Naive thymus-derived CD8-positive, alpha-beta T cell (primary cell): ENCODE data around the gene SPRY4. TPM values are rescaled to one million over a fixed set of nuclear protein-coding genes. Genes with fewer than 3 reads are reported as not detected.
"Not testable (repeated sequence)": the region's sequence is repeated elsewhere in the genome, so short reads cannot be mapped to it uniquely, and the experiment has no call there.

Experiments
- ATAC-seq, 2 donors: fragments of 150-1000 bp; cut with Tn5 transposase in 1 of 2; sonication (Bioruptor Pico), chemical (Tn5 transposase) in 1 of 2; 1 replicate in 1 of 2; 2 replicates in 1 of 2; pipeline ENCODE4 v1.10.0; 2021; ENCODE audit warnings: mild to moderate bottlenecking in 2 of 2, moderate library complexity in 2 of 2
- POLR2A ChIA-PET: fragments of 350-600 bp; sonication (Branson Sonifier 250); formaldehyde crosslinking; loops from one replicate; lab custom pipeline; 2021; ENCODE audit warnings: antibody characterized with exemption; lab: Charles Lee
- DNase-seq, 10 donors: peaks; one replicate each; pipeline versions ENCODE4 v3.0.0 to v3.0.0-alpha.2; 2020 to 2022
- H3K27ac Mint-ChIP-seq, 10 donors: one replicate each; pipeline ENCODE4 v1.8.0; 2020 to 2022; ENCODE audit warnings: mild to moderate bottlenecking in 10 of 10, mixed read lengths in 10 of 10, moderate library complexity in 4 of 10, inconsistent platforms in 1 of 10
- H3K27me3 Mint-ChIP-seq, 5 donors: one replicate each; pipeline ENCODE4 v1.8.0; 2021 to 2022; ENCODE audit warnings: mixed read lengths in 5 of 5
- H3K36me3 Mint-ChIP-seq, 3 donors: one replicate each; pipeline ENCODE4 v1.8.0; 2020 to 2022; ENCODE audit warnings: mixed read lengths in 3 of 3, mild to moderate bottlenecking in 2 of 3, inconsistent platforms in 1 of 3
- H3K4me1 Mint-ChIP-seq, 4 donors: one replicate each; pipeline ENCODE4 v1.8.0; 2021 to 2022; ENCODE audit warnings: mixed read lengths in 4 of 4
- H3K4me3 Mint-ChIP-seq, 10 donors: one replicate each; pipeline ENCODE4 v1.8.0; 2020 to 2022; ENCODE audit warnings: mild to moderate bottlenecking in 10 of 10, mixed read lengths in 10 of 10, moderate library complexity in 6 of 10, inconsistent platforms in 1 of 10
- H3K9me3 Mint-ChIP-seq, 9 donors: one replicate each; pipeline ENCODE4 v1.8.0; 2020 to 2022; ENCODE audit warnings: mixed read lengths in 9 of 9, mild to moderate bottlenecking in 3 of 9, inconsistent platforms in 1 of 9, moderate library complexity in 1 of 9
- polyA plus RNA-seq, 3 donors: library from polyadenylated mRNA; unstranded; fragments of 300-500 nt; fragmentation: Illumina TruSeq; gene quantifications; one replicate each; pipeline ENCODE4 v1.2.3, GENCODE V29; 2021
- total RNA-seq, 8 experiments: library from RNA in 2 of 8; stranded (reverse) in 2 of 8; gene quantifications; one replicate each; pipeline ENCODE4 v1.2.3 and lab custom pipeline; 2021 to 2026

Gene SPRY4
- total and polyA plus RNA-seq, 5 experiments from 2014 or later, result not detected

- Mint-ChIP-seq H3K27ac (peak overlapping the region; percentile 57 to 89 (median 79)), H3K9me3 (no peaks in the 10 kb centered on the region), H3K4me3 (peak overlapping the region; percentile 75 to 90 (median 87)), H3K27me3 (peaks cover 0 to 2% (median 0%) of the 10 kb centered on the region in 5 donors), H3K36me3 (no peaks in the 10 kb centered on the region), H3K4me1 (peaks cover 15 to 51% (median 47%) of the 10 kb centered on the region in 4 donors)
- DNase-seq (peak; percentile 75 to 91 (median 84)), ATAC-seq (peak; percentile 84 to 88)
- POLR2A ChIA-PET, result interaction anchor here (0.6 to 3.3 kb wide), 8 partner anchors 11 to 76 kb away, joined by 3 to 19 read pairs (median 5); partner anchors contain the start of gene SPRY4
Measured at GRCh38 chr5:142356716-142357468, 32.1 kb upstream of the SPRY4 start.

DNA sequence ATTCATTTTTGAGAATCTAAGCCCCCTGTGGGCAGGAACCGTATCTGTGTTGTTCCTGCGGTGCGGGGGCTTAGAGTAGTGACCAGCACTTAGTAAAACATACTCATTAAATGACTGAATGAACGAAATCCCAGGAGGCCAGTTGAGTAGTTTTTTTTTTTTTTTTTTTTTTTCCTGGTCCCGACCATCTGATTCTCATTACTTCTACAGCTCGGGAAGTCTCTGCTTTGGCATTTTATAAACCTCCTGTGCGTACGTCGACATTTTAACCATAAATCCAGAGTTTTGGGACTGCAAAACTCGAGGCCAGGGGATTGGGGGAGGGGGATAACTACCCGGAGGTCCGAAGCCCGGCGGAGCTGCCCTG is 31.5 kb upstream of the SPRY4 start:
- peaks cover 0 to 2% (median 0%) of the 10 kb centered on the region in 5 donors for H3K27me3 Mint-ChIP-seq
- H3K27ac Mint-ChIP-seq, result peak overlapping the region; percentile 50 to 89 (median 79)
- no peaks in the 10 kb centered on the region for H3K9me3 Mint-ChIP-seq
- H3K36me3 Mint-ChIP-seq, result no peaks in the 10 kb centered on the region
- POLR2A ChIA-PET, result interaction anchor here (0.6 to 3.3 kb wide), 5 partner anchors 11 to 34 kb away, joined by 3 to 19 read pairs (median 5); partner anchors contain the start of gene SPRY4
- H3K4me3 Mint-ChIP-seq, result peak overlapping the region; percentile 49 to 89 (median 86)
- DNase-seq (no peak), ATAC-seq (no peak)
- peaks cover 15 to 51% (median 47%) of the 10 kb centered on the region in 4 donors for H3K4me1 Mint-ChIP-seq

DNA sequence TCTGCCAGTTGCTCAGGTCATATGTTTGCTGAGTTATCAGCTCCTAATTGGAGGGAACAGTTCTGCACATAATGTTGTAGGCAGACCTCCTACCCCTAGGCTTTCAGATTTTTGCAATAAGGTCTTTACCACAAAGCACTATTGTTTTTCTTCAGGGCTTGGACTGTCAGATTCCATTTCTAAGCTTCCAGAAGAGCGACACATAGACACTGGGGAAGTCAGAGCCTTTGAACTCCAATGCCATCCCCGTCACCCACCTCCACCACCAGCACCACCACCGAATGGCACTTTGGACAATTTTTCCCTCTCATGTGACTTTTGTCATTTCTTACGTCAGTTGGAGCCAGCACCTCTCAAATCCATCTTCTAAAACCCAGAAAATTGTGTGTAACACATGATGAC is 28.3 kb upstream of the SPRY4 start:
- ATAC-seq, result no peak
- H3K27ac Mint-ChIP-seq, result no peak overlapping the region
- no peaks in the 10 kb centered on the region for H3K27me3 Mint-ChIP-seq
- DNase-seq, result no peak
- H3K4me3 Mint-ChIP-seq, result no peak overlapping the region
- no peaks in the 10 kb centered on the region for H3K36me3 Mint-ChIP-seq
- peaks cover 6 to 25% (median 23%) of the 10 kb centered on the region in 4 donors for H3K4me1 Mint-ChIP-seq
- no peaks in the 10 kb centered on the region for H3K9me3 Mint-ChIP-seq
- POLR2A ChIA-PET, result interaction anchor here (1.1 to 1.3 kb wide), 2 partner anchors 8 to 328 kb away, joined by 3 read pairs; no protein-coding TSS in a partner anchor

- peaks cover 0 to 2% (median 0%) of the 10 kb centered on the region in 5 donors for H3K27me3 Mint-ChIP-seq
- H3K4me1 Mint-ChIP-seq, result peaks cover 2 to 8% (median 4%) of the 10 kb centered on the region in 4 donors
- H3K9me3 Mint-ChIP-seq, result peaks cover 0 to 23% (median 0%) of the 10 kb centered on the region in 9 donors
- POLR2A ChIA-PET, result no interaction called here
- DNase-seq, result no peak
- ATAC-seq, result no peak
- H3K36me3 Mint-ChIP-seq, result peaks cover 0 to 14% (median 12%) of the 10 kb centered on the region in 3 donors
- no peak overlapping the region for H3K4me3 Mint-ChIP-seq
- no peak overlapping the region for H3K27ac Mint-ChIP-seq
Measured at GRCh38 chr5:142350021-142350420, 25.2 kb upstream of the SPRY4 start.

DNA sequence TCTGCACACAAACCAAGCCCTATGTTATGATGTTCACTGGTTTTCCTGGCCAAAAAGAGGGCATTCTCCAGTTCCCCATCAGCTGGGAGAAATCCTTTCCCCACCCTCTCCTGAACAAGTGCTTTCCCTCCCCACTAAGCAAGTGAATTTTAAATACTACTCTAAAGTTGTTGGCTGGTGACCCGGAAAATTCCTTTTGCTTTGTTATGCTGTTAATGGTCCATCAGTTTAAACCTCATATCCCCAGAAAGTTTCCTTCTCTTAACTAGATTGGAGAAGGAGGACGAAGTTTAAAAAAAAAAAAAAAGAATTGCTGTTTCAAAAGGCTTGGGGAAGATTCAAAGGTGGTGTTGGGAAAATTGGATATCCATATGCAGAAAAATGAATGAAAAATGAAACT is 21.9 kb upstream of the SPRY4 start:
- Mint-ChIP-seq H3K9me3 (peaks cover 0 to 48% (median 19%) of the 10 kb centered on the region in 9 donors), H3K4me1 (no peaks in the 10 kb centered on the region), H3K36me3 (peaks cover 0 to 31% (median 23%) of the 10 kb centered on the region in 3 donors), H3K27ac (peak overlapping the region in 1 of 10 donors; percentile 53), H3K4me3 (no peak overlapping the region), H3K27me3 (peaks cover 0 to 8% (median 3%) of the 10 kb centered on the region in 5 donors)
- POLR2A ChIA-PET, result no interaction called here
- ATAC-seq (no peak), DNase-seq (no peak)

GRCh38 chr5:142344915-142345314 is 20.1 kb upstream of the SPRY4 start:
- DNase-seq, H3K27ac Mint-ChIP-seq, H3K4me1 Mint-ChIP-seq, ATAC-seq, H3K4me3 Mint-ChIP-seq: not testable (repeated sequence)
- H3K36me3 Mint-ChIP-seq, result peaks cover 0 to 35% (median 23%) of the 10 kb centered on the region in 3 donors
- H3K9me3 Mint-ChIP-seq, result peaks cover 0 to 48% (median 19%) of the 10 kb centered on the region in 9 donors
- POLR2A ChIA-PET, result interaction anchor here (0.6 to 1.2 kb wide), 2 partner anchors 9 to 12 kb away, joined by 3 to 5 read pairs; no protein-coding TSS in a partner anchor
- H3K27me3 Mint-ChIP-seq, result peaks cover 2 to 21% (median 7%) of the 10 kb centered on the region in 5 donors

DNA sequence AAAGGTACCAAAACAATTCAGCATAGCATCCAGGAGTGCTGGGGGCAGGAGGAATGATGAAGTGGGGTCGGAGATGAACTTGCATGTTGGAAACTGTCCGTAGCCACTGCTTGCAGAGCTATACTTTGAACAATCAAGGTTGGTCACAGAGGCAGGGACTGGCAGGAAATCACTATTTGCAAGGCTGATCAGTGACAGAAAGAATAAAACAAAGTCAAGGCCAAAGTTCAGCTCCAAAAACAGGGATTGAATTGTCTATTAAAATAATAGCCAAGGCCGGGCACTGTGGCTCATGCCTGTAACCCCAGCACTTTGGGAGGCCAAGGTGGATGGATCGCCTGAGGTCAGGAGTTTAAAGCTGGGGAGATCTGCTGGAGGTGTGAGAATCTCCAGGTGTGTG is 18.7 kb upstream of the SPRY4 start:
- no peak overlapping the region for H3K4me3 Mint-ChIP-seq
- peaks cover 0 to 35% (median 23%) of the 10 kb centered on the region in 3 donors for H3K36me3 Mint-ChIP-seq
- POLR2A ChIA-PET, result no interaction called here
- H3K27me3 Mint-ChIP-seq, result peaks cover 2 to 21% (median 8%) of the 10 kb centered on the region in 5 donors
- no peak overlapping the region for H3K27ac Mint-ChIP-seq
- no peak for DNase-seq
- H3K4me1 Mint-ChIP-seq, result peaks cover 0 to 2% (median 0%) of the 10 kb centered on the region in 4 donors
- H3K9me3 Mint-ChIP-seq, result peaks cover 0 to 48% (median 19%) of the 10 kb centered on the region in 9 donors
- ATAC-seq, result no peak

GRCh38 chr5:142342128-142342981 is 17.5 kb upstream of the SPRY4 start:
- Mint-ChIP-seq H3K4me1 (peaks cover 0 to 2% (median 0%) of the 10 kb centered on the region in 4 donors), H3K27ac (no peak overlapping the region), H3K9me3 (peaks cover 0 to 48% (median 19%) of the 10 kb centered on the region in 9 donors), H3K4me3 (no peak overlapping the region), H3K27me3 (peaks cover 2 to 21% (median 8%) of the 10 kb centered on the region in 5 donors), H3K36me3 (peaks cover 0 to 35% (median 25%) of the 10 kb centered on the region in 3 donors)
- POLR2A ChIA-PET, result no interaction called here
- no peak for ATAC-seq
- DNase-seq, result no peak

DNA sequence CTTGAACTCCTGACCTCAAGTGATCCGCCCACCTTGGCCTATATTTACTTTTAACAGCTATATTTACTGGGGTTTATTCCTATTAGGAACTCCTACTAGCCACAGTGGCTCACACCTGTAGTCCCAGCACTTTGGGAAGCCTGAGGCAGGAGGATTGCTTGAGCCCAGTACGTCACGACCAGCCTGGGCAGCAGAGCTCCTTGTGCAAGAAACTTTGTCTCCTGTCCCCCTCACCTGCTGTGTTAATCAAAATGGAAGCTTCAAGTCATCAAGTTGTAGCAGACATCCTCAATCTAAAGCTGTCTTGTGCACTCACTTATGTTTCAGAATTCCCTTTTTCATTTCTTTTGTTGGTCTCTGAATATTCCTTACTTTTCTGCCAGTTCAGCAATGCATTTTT is 15.0 kb upstream of the SPRY4 start:
- Mint-ChIP-seq H3K4me3 (no peak overlapping the region), H3K36me3 (peaks cover 0 to 20% (median 12%) of the 10 kb centered on the region in 3 donors), H3K27ac (no peak overlapping the region), H3K4me1 (peaks cover 0 to 2% (median 0%) of the 10 kb centered on the region in 4 donors), H3K9me3 (peaks cover 0 to 23% (median 15%) of the 10 kb centered on the region in 9 donors), H3K27me3 (peaks cover 2 to 21% (median 11%) of the 10 kb centered on the region in 5 donors)
- DNase-seq, result no peak
- POLR2A ChIA-PET, result interaction anchor here (0.5 to 0.7 kb wide), 2 partner anchors 15 to 35 kb away, joined by 3 to 5 read pairs; partner anchors contain the start of gene SPRY4
- no peak for ATAC-seq

DNA sequence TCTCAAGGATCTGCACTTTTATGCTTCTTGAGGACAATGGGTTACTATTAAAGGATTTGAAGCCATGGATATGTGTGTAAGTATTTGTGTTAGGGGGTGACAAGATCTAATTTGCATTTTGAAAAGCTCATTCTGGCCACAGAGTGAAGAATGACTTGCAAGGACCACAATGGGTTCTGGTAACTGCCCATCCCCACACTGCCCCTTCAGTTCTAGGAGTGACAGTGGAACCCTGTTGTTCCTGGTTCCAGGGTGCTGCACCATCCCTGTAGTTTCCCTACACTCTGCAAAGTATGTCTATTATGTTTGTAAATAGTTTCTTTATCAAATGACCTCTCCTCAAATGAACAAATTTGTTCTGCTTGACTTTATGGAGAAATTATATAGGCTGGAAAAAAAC is 9.7 kb upstream of the SPRY4 start:
- Mint-ChIP-seq H3K27me3 (peaks cover 5 to 23% (median 9%) of the 10 kb centered on the region in 5 donors), H3K36me3 (peaks cover 0 to 2% (median 0%) of the 10 kb centered on the region in 3 donors)

GRCh38 chr5:142333749-142334148 is 8.9 kb upstream of the SPRY4 start:
- POLR2A ChIA-PET, result interaction anchor here (0.7 kb wide), 1 partner anchor 153 kb away, joined by 4 read pairs; no protein-coding TSS in a partner anchor

More for the DNA sequence above, 9.7 kb upstream of the SPRY4 start:
- Mint-ChIP-seq H3K4me3 (no peak overlapping the region), H3K9me3 (no peaks in the 10 kb centered on the region), H3K4me1 (no peaks in the 10 kb centered on the region), H3K27ac (no peak overlapping the region)
- DNase-seq (no peak), ATAC-seq (no peak)
- POLR2A ChIA-PET, result no interaction called here

GRCh38 chr5:142330444-142330843 is 5.6 kb upstream of the SPRY4 start:
- Mint-ChIP-seq H3K4me3 (no peak overlapping the region), H3K4me1 (peaks cover 0 to 16% (median 9%) of the 10 kb centered on the region in 4 donors), H3K27me3 (peaks cover 15 to 64% (median 31%) of the 10 kb centered on the region in 5 donors), H3K36me3 (no peaks in the 10 kb centered on the region), H3K9me3 (no peaks in the 10 kb centered on the region), H3K27ac (no peak overlapping the region)
- ATAC-seq (no peak), DNase-seq (no peak)
- POLR2A ChIA-PET, result no interaction called here

More at GRCh38 chr5:142333749-142334148, 8.9 kb upstream of the SPRY4 start:
- H3K27me3 Mint-ChIP-seq, result peaks cover 8 to 31% (median 14%) of the 10 kb centered on the region in 5 donors
- H3K9me3 Mint-ChIP-seq, DNase-seq, H3K4me3 Mint-ChIP-seq, H3K4me1 Mint-ChIP-seq, H3K36me3 Mint-ChIP-seq, H3K27ac Mint-ChIP-seq, ATAC-seq: not testable (repeated sequence)
